ENCODE data around the gene CYSTM1.
"Not testable (repeated sequence)": the region's sequence is repeated elsewhere in the genome, so short reads cannot be mapped to it uniquely, and the experiment has no call there.

CYSTM1 gene

GRCh38 chr5:140150201-140150600, 24.8 kb upstream of the CYSTM1 start:
- DNase-seq (ENCODE audit: low read depth in 2 of 2), result no peak

GRCh38 chr5:140151144-140152021, 23.6 kb upstream of the CYSTM1 start:
- DNase-seq (ENCODE audit: low read depth in 2 of 2), result no peak

- no peak for DNase-seq (ENCODE audit: low read depth in 2 of 2)
These were observed 22.7 kb upstream of the CYSTM1 start for GRCh38 chr5:140152022-140152999.

DNA sequence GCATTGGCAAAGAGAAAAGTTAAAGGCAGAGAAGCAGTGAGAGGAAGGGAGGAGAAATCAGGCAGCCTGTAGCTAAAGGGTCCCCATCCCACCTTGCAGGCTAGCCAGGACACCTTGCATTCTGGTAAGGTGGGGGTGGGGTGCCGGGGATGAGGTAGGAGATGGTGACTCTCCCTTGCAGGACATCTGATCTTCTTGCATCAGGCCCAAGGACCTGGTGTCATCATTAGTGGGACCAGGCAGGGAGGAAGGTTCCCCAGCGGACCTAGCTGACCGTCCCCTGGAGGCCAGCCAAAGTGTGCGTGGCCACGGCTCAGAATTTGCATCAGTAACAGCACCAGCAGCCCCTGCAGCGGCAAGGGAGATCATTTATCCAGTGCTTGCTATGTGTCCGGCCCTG, 21.7 kb upstream of the CYSTM1 start:
- DNase-seq (ENCODE audit: low read depth in 2 of 2), result no peak

GRCh38 chr5:140153905-140154304, 21.1 kb upstream of the CYSTM1 start:
- DNase-seq (ENCODE audit: low read depth in 2 of 2), result no peak

- DNase-seq (ENCODE audit: low read depth in 2 of 2), result not testable (repeated sequence)
These were observed 20.1 kb upstream of the CYSTM1 start for GRCh38 chr5:140154710-140155381.

GRCh38 chr5:140157032-140157781, 17.8 kb upstream of the CYSTM1 start:
- peak; percentile 81 to 86 for DNase-seq (ENCODE audit: low read depth in 2 of 2)

GRCh38 chr5:140159014-140159927, 15.7 kb upstream of the CYSTM1 start:
- no peak for DNase-seq (ENCODE audit: low read depth in 2 of 2)

- no peak for DNase-seq (ENCODE audit: low read depth in 2 of 2)
These were observed 12.7 kb upstream of the CYSTM1 start for GRCh38 chr5:140162275-140162674.

GRCh38 chr5:140162781-140163180, 12.2 kb upstream of the CYSTM1 start:
- no peak for DNase-seq (ENCODE audit: low read depth in 2 of 2)

DNA sequence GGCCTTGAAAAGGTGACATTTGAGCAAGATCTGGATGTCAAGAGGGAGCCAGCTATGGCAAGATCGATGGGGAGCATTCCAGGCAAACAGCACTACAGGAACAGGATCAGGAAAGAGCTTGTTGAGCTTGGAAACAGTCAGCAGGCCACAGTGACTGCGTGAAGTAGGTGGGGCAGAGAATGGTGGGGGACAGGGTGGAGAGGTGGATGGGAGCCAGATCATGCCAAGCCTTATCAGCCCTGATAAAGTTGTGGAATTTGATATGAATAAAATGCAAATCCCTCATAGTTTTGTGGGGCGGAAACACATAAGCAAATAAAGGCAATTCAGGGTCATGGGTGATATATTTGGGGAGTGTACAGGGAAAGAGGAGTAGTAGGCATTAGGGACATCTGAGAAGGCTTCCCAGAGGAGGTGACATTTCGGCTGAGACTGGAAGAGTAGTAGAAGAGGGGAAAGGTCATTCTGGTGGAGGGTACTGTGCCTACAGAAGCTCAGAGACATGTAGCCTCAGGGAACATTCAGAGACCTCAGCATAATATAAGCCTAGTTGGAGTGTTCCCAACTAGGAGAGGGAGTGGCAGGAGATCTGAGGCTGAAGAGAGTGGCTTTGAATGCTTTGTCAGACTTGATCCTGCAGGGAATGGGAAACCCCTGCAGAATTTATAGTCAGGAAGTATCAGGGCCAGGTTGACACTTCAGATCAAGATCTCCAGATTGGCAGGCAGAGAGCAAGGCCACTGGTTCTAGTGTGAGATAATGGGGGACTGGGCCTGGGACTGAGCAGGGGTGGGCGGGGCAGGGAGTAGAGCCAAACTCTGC, 9.7 kb upstream of the CYSTM1 start:
- DNase-seq (ENCODE audit: low read depth in 2 of 2), result no peak

- DNase-seq (ENCODE audit: low read depth in 2 of 2), result no peak
These were observed 9.1 kb upstream of the CYSTM1 start for GRCh38 chr5:140165923-140166270.

- DNase-seq (ENCODE audit: low read depth in 2 of 2), result no peak
These were observed 8.1 kb upstream of the CYSTM1 start for GRCh38 chr5:140166911-140167310.

GRCh38 chr5:140168371-140168770, 6.6 kb upstream of the CYSTM1 start:
- no peak for DNase-seq (ENCODE audit: low read depth in 2 of 2)

- DNase-seq (ENCODE audit: low read depth in 2 of 2), result no peak
These were observed 5.6 kb upstream of the CYSTM1 start for GRCh38 chr5:140169410-140169809.

- DNase-seq (ENCODE audit: low read depth in 2 of 2), result no peak
These were observed 2.5 kb upstream of the CYSTM1 start for GRCh38 chr5:140172483-140172882.

DNA sequence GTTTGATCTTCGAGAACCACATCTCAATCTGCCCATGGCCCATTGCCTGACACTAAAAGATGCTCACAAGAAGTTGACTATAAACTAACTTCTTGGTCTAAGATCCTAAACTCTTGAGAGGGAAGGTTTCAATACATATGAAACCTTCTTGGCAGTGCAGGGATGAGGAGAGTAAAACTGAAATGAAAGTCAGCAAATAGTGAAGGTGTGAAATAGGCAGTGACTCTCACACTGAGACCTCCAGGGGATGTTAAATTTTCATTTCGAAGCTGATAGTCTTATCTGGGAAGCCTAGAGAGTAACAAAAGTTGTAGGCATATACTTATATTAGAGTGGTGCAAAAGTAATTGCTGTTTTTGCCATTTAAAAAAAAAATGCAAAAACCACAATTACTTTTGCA, 974 bp upstream of the CYSTM1 start:
- DNase-seq (ENCODE audit: low read depth in 2 of 2), result no peak

GRCh38 chr5:140175367-140176030, 511 bp downstream of the CYSTM1 start:
- peak; percentile 48 to 59 for DNase-seq (ENCODE audit: low read depth in 2 of 2)

- no peak for DNase-seq (ENCODE audit: low read depth in 2 of 2)
These were observed 1.0 kb downstream of the CYSTM1 start for GRCh38 chr5:140176031-140176387.
